ENCODE data around the gene PRKN.

The PRKN gene

DNA sequence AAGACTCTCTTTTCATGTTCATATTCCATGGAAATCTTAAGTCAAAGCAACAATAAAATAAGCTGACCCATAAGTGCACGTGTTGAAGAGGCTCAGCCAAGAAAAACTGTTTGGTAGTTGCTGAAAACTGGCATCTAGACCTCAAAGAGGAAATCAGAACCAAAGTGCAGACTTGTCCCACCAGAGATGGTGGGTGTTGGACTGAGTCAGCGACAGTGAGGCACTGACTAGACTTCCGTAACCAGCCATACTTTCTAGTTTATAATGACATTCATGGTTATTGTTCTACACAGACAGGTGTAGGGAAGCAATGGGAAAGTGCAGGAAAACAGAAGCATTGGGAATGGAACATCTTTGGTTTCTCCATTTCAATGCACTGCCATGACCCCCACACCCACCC is 1278.0 kb downstream of the PRKN start:
- no peak for DNase-seq

DNA sequence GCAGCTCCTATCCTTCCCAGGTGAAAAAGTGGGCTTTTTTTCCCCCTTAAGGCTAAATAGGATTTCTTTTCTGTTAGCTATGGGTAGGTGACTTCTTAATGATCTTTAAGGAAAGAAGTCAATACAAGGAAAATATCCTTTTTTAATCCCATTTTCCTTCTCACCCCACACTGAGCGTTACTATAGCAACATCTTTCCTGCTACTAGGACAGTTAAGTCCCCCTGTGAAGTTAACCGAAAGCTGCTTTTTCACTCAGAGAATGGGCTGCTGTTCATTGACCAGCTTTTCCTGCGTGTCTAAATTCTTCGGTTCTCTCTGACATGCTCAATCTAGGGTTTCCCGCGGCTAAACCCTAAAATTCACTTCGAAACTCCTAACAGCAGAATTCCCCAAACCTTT is 1280.6 kb downstream of the PRKN start:
- DNase-seq: no peak

DNA sequence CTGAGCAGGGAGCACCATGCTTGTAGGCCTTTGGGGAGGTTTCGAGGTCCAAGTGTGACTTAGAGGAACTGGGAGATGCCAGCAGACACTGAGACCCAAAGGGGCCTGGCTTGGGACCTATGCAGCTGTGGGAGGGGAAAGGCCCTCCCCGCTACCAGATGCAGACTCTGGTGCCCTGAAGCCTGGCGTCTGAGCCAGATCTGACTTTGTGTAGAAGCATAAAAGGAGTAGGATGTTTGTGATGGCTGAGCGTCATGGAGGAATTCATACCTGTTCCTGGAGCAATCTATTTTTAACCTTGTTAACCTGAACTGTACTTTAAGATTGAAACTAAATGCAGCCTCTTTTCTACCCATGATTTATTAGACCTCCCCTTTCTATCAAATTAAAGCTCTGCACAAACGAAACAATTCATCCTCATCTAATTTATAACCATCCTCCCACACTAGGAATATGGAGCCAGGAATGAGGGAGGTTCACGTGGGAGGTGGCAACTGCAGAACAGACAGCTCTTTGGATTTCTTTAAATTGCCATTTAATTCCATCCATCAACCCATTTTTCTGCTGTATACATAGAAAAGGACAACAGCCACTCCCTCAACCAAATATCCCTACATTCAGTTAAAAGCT is 1281.2 kb downstream of the PRKN start:
- DNase-seq: no peak

DNA sequence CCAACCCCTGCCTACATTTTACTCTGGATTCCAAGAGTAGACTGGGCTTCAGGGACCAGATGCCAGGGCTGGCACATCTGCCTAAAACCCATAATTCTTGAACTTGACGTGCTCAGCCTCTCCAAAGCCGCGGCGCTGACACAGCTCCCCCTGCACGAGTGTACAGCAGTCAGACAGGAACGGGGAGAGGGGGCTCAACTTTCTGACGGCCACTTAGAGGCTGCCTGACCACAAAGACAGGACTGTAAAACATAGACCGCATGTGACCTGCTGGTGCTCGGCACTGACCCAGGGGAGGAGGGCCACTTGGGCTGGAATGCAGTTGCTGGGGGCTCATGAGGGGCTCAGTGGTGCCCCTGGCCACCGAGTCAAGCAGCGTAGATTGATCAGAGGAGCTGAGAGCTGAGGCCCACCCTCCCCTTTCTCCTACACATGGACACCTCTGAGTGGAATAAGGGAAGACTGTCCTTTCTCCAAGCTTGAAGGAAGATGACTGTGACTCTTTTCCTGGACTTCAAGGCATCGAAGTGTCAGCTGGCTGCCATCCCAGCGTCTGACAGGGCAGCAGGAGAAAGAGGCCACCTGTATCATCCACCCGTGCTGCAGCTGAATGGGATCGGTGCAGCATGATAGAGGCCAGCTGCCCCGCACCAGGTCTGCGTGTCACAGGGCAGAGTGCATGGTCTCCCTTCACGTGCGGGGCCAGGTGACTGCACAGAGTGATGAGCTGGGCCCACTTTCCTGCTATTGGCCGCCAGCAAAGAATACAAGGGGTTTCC is 1282.4 kb downstream of the PRKN start:
- no peak for DNase-seq

DNA sequence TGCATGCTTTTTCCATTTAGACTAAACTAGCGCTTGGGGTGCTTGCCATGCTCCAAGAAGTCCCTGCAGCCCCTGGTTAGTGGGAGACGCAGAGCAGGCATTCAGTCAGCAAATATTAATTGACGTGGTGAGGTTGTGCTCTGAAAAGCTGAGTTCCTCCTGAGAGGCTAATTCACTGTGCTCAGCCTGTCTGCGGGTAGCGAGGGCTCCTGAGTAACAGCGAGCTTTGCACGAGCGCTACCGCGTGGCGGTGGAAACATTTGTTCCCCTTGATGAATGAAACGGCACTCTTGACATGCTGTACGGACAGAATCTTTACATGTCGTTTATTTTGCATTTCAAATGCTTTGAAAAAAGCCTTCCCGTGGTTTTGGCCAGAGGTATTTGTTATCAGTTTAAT is 1283.1 kb downstream of the PRKN start:
- peak; percentile 32 for DNase-seq

DNA sequence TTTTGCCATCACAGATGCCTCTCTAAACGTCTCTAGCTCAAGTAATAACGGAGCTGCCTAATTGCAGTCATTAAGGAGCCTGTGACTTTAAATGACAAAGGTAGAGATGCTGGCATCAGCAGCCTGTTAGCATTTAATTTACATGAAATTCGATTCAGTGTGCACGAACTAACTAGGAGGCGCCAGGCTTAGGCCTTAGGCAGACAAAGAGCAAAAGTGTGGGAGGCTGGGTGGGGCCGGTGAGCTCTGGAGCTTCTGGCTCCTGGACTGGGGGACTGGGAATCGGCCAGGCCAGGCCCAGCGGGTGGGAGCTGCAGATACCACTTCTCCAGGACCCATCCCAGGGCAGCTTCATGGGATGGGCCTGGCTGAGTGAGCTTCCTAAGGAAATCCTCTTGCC is 1283.7 kb downstream of the PRKN start:
- no peak for DNase-seq

DNA sequence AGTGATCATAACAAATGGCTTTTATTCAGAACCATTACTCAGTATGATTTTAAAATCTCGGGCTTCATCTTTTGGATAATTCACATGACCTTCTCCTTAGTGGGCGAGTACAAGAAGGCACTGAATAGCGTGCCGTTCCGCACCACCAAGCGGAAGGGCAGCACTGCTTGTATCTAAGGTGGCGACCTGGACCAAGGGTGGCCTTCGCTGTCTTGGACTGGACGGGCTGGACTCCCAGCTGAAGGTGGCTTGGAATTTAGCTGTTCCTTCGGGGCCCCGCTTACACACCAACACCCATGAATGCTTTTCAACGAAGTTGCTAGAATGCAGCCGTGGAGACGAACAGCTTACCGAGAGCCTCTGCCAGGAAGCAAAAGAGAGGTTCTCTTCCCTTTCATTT is 1285.1 kb downstream of the PRKN start:
- DNase-seq: no peak

DNA sequence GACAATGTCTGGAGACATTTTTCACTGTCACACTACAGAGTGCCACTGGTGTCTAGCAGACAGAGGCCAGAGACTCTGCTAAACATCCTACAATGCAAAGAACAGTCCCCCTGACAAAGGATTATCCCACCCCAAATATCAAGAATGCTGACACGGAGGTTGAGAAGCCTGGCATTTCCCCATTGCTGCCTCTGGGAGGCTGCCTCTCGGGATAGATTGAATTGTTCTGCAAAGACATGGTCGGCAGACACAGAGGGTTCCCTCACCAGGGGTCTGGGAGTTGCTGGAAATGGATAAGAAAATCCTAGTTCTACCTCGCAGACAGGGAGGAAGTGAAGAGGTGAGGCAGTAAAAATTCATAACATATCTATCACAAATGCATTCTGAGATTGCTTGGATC is 1287.3 kb downstream of the PRKN start:
- no peak for DNase-seq

DNA sequence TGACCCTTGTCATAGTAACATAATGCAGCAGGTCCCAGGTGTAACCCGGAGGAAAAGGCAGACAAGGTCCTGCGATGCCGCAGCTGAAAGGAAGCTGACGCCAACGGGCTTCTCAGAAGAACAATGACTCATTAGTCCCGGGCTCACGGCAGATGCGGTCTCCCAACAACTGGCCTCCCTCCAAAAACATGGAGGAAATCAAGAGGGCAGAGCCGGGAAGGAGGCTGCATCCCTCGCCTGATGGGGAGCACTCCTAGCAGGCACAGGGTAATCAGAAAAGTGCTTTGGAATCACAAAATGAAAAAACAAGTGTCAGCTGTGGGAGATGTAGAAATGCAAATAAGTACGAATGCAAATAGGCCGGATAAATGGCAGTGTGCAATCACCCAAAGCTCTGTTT is 1288.5 kb downstream of the PRKN start:
- no peak for DNase-seq

DNA sequence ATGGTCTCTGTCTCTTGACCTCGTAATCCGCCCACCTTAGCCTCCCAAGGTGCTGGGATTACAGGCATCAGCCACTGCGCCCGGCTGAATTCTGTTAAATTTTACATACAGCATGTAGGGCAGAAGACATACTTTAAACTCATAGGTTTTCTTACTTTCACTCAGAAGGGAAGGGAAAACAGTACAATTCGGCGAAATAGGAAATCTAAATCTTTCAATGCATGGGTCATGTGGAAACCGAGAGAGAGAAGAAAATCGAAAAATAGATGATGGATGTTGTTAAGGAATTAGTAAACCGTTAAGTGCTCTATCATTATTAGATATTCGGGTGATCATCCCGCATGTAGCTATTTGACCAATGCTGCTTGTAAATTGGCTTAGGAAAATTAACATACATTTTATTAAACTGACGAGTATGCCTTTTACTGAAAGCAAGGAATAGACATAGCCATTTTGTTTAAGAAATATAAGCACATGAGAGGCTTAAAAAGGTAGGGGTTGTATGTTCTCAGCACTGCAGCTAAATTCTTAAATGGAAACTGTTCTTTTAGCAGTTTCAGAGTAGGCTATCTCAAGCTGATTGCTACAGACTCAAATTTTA is 1289.0 kb downstream of the PRKN start:
- no peak for DNase-seq

DNA sequence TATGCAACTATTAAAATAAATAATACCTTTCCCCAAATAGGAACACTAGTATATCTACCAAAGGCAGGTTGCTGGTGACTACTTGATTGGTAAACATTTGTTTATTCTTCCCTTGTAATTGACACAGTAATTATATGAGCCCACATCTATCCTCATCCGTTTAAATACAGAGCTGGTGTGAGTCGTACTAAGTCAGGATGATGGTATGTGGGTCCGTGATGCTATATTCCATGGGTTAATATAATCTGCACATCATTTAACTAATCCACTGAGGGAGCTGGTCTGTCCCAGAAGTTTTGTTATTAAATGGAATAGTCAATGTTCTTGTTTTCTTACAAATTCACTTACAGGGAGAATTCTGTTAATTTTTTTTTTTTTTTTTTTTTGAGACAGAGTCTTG is 1289.7 kb downstream of the PRKN start:
- no peak for DNase-seq

DNA sequence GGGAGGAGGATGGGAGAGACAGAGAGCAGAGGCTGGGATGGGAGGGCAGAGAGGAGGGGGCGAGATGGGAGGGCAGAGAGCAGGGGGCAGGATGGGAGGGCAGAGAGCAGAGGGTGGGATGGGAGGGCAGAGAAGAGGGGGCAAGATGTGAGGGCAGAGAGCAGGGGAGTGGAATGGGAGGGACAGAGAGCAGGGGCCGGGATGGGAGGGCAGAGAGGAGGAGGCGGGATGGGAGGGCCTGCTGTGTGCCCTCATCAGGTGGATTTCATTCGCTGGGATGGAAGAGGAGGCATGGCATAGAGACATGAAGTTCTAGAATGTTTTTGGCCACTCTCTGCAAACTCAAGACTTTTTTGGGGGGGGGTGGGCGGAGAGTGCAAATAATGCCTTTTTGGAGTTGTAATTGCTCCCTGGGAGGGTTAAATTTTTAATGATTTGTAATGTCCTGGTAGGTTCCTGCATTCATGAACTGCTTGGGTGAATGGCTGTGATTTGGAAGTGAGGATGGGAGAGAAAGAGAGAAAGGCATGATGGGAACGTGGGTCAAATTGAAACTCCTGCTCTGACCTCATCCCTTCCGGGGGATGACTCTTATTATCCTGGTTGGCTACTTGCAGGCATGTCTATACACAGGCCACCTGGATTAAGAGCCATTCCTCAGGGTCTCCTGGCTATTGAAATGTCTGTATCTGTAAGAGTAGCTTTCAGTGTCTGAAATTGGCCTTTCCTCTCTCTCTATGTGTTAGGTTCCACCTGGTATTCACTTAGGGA is 1291.3 kb downstream of the PRKN start:
- DNase-seq: no peak

DNA sequence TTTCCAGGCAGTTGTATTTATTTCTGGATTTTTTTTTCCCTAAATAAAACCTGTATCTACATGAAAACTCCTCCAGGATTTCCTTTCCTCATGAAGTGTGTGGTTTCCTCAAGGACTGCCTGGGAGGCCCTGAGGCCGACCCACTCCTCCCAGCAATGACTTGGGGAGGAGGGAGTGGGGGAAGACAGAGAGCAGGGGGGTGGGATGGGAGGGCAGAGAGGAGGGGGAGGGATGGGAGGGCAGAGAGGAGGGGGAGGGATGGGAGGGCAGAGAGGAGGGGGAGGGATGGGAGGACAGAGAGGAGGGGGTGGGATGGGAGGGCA is 1291.9 kb downstream of the PRKN start:
- DNase-seq: no peak

DNA sequence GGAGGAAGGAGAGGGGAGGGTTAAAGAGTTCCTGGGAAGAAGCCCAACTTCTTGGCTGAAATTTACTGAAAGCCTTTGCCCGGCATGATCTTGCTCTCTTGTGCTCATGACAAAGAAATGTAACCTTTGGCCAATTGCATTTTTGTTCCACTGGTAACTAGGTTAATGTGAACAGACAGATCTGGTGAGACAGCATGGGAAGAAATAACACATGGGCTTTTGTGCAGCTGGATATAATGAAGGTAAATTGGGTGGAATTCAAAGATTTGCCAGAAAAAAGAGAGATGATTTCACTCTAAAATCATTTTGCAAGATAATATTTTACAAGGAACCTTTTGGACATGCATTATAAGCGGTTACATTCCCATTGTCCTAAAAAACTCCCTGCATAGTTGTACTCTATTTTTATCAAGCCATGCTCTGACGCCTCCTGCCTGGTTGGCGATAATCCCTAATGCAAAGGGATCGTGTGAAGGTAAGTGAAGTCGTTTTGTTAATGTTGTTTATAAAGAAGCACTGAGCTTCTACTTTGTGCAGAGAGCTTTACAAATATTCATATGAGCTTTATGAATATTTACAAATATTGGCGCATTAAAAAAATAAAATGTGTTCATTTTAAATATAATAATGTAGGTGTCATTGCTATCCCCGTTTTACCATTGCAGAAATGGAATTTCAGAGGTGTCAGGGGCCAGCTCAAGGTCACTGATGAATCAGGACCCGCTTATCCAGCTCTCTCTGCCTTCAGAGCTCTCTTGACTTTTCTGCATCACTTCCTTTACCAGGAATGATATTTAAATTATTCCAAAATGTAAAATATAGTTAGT is 1292.4 kb downstream of the PRKN start:
- no peak for DNase-seq

DNA sequence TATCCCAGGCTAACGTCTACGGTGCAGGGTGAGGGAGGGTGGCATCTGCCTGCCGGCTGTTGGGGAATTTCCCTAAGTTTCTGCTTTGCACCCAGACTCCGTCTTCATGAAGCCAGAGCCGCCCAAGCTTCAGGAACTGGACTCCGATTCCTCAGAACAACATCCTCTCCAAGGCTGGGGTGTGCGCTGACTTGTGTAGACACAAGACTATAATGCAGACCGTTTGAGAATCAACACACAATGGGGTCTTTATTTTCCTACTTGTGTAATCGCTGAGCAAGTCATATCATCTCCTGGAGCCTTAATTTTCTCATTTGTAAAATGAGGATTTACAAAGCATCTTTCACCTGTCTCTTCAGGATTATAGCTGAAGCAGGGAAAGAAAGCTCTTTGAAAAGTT is 1293.2 kb downstream of the PRKN start:
- no peak for DNase-seq

DNA sequence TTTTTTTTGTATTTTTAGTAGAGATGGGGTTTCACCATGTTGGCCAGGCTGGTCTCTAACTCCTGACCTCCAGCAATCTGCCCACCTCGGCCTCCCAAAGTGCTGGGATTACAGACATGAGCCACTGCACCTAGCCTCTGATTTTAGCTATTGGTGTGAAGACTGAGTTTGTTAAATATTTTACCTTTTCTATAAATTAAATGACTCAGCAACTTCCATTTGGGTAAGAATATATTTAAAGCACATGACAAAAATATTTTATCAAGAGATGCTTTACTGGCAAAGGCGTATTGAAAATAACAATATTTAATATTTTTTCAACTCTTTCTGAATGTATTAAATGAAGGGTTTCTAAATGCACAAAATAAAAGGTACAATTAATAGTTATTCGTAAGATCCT is 1295.0 kb downstream of the PRKN start:
- DNase-seq: no peak

DNA sequence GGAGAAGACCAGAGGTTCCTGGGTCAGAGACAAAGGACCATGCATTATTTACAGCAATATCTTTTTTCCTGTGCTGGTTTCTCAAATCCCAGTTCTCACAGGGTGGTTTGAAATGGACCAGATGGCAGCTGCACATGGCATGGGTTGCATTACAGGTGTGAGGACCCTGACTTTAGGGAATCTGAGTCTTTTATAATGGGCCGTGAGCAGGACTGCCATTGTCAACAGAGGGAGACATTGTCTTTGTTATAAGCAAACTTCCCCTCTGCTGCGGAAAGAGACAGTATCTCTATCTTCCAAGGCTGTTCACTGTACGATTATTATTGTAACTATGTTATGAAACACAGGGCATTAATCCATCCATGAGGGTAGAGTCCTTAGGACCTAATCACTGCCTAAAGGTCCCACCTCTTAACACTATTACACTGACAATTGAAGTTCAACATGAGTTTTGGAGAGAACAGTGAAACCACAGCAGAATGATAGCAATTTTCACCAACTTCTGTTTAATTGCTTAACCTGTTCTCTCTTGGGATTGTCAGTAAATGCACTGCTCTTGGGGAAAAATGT is 1297.6 kb downstream of the PRKN start:
- DNase-seq: no peak

DNA sequence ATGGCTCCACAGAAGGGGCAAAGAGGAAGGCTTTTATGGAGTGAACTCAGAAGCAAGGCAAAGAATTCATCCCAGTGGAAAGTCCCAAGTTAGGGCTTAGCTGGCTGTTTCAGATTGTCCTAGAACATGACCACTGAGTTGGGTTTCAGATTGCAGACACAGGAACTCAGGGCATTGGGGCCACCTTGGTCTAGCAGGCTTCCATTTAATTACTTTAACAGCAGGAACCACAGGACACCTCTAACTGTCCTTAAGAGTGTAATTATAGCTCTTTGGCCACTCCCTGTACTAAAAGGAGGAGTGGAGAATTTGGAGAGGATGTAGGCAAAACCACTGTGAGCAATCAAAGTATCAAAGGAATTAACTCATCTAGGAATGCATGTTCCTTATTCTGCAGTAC is 1303.1 kb downstream of the PRKN start:
- DNase-seq: no peak

DNA sequence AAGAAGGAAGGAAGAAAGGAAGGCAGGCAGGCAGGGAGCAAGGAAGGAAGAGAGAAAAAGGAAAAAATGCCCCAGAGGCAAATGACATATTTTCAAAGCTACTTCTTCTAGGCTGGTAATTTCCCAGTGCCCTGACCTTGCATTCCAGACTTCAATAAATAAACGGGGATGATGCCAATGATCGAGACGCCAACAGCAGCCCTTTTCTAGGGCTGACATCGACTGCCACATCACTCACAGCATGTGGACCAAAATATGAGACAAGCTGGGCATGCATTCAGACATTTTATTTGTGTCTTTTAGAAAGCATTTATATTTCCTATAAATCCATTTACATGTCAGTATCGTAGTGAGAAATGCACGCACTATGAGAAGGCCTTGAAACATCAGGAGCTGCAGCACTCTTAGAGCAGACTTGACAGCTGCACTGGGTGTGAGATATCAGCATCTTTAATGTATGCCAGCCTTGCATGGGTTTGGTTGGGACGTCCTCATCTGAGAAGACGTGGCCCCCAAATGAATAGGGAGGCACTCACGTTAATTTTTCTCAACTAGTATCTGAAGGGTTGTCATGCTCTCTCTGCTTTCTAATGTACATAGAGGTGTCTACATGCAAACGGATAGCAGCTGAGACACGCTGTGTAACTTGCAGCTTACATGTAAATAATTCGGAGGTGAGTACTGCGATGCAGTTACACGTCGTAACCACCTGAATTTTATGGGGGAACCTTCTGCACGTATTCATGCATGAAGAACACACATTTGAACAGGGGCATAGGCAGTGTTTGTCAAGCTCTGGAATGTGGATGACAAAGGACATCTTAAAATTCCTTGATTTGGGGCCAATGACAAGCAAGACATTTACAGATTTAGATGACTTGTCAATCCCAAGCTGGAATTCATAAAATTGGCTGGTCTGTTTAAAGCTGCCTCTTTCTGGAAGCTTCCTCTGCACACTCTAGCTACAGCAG is 1304.6 kb downstream of the PRKN start:
- DNase-seq: no peak

DNA sequence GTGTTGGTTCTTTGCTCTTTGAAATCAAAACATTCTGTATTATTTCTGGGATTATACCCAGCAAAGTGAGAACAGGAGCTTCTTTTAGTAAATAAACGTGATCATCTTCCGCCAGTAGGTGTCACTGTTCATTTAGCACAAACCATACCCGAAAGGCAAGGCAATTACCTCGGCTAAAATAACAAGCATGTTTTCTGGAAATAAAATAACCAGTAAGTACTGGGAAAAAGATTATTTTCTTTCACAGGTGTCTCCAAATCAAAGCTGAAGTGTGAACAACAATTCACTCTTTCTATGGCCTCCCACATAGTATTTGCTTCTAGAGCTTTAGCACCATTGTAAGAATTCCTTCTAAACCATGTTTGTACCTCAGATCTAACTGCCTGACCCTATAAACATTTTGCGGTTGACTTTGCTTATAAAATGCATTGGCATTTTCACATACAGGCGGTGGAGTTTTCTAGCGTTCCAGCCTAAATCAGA is 1309.1 kb downstream of the PRKN start:
- DNase-seq: peak; percentile 30
